Activated CD4-positive, CD25-positive, alpha-beta regulatory T cell treated with anti-CD3 and anti-CD28 coated beads, Interleukin-2, amount 50 U/mL, for 72 hours (primary cell): ENCODE data around the gene PRRT3.
"Not testable (repeated sequence)": the region's sequence is repeated elsewhere in the genome, so short reads cannot be mapped to it uniquely, and the experiment has no call there.

Experiments used
- DNase-seq: peaks from one replicate; pipeline ENCODE4 v3.0.0; 2021

PRRT3 gene

GRCh38 chr3:9897408-9898372, 54.5 kb downstream of the PRRT3 start:
- no peak for DNase-seq

- DNase-seq, result not testable (repeated sequence)
Measured at GRCh38 chr3:9896755-9897407, 55.3 kb downstream of the PRRT3 start.

DNA sequence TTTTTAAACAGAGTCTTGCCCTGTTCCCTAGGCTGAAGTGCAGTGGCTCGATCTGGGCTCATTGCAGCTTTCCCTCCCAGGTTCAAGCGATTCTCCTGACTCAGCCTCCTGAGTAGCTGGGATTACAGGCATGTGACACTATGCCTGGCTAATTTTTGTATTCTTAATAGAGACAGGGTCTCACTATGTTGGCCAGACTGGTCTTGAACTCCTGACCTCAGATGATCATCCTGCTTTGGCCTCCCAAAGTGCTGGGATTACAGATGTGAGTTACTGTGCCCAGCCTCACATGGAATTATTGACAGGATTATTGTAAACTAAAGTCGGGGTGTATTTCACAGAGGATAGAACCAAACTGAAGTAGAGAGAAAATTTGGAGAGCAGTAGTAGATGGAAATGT, 56.5 kb downstream of the PRRT3 start:
- DNase-seq, result not testable (repeated sequence)
